CD4-positive, alpha-beta T cell treated with Interferon gamma for 1 hour (primary cell): ENCODE measurements around the gene COL11A1.
"Not testable (repeated sequence)": the region's sequence is repeated elsewhere in the genome, so short reads cannot be mapped to it uniquely, and the experiment has no call there.

Experiments used
- DNase-seq: peaks from one replicate; pipeline ENCODE4 v3.0.0-alpha.2; 2020

The COL11A1 gene

GRCh38 chr1:103108376-103109150 is at the start of gene COL11A1:
Gene COL11A1 (minus strand): TSS chr1:103108522. CDS start chr1:103108178, 344 bp downstream.
- no peak for DNase-seq

- no peak for DNase-seq
Observed at GRCh38 chr1:103156966-103157365, 48.6 kb upstream of the COL11A1 start.

- no peak for DNase-seq
Observed at GRCh38 chr1:103146166-103146565, 37.8 kb upstream of the COL11A1 start.

- no peak for DNase-seq
Observed at GRCh38 chr1:103145449-103145848, 37.1 kb upstream of the COL11A1 start.

- DNase-seq = no peak
Observed at GRCh38 chr1:103144681-103145080, 36.4 kb upstream of the COL11A1 start.

GRCh38 chr1:103142461-103142860 is 34.1 kb upstream of the COL11A1 start:
- no peak for DNase-seq

- DNase-seq = no peak
Observed at GRCh38 chr1:103129796-103130195, 21.5 kb upstream of the COL11A1 start.

- DNase-seq = no peak
Observed at GRCh38 chr1:103129255-103129654, 20.9 kb upstream of the COL11A1 start.

GRCh38 chr1:103128256-103128655 is 19.9 kb upstream of the COL11A1 start:
- DNase-seq = not testable (repeated sequence)

- no peak for DNase-seq
Observed at GRCh38 chr1:103125219-103125618, 16.9 kb upstream of the COL11A1 start.

- DNase-seq = no peak
Observed at GRCh38 chr1:103122983-103123720, 14.8 kb upstream of the COL11A1 start.

GRCh38 chr1:103120981-103121380 is 12.7 kb upstream of the COL11A1 start:
- no peak for DNase-seq

GRCh38 chr1:103112546-103112945 is 4.2 kb upstream of the COL11A1 start:
- DNase-seq = no peak

GRCh38 chr1:103111926-103112325 is 3.6 kb upstream of the COL11A1 start:
- no peak for DNase-seq

GRCh38 chr1:103110701-103111100 is 2.4 kb upstream of the COL11A1 start:
- no peak for DNase-seq

- no peak for DNase-seq
Observed at GRCh38 chr1:103109311-103109920, 1.1 kb upstream of the COL11A1 start.

- DNase-seq = no peak
Observed at GRCh38 chr1:103107741-103108375, 464 bp downstream of the COL11A1 start.

GRCh38 chr1:103106426-103107341 is 1.6 kb downstream of the COL11A1 start:
- no peak for DNase-seq

GRCh38 chr1:103101399-103101798 is 6.9 kb downstream of the COL11A1 start:
- no peak for DNase-seq

GRCh38 chr1:103089221-103089620 is 19.1 kb downstream of the COL11A1 start:
- no peak for DNase-seq

GRCh38 chr1:103087256-103087655 is 21.1 kb downstream of the COL11A1 start:
- no peak for DNase-seq

- no peak for DNase-seq
Observed at GRCh38 chr1:103084181-103084580, 24.1 kb downstream of the COL11A1 start.
